GM21786 (cell line): ENCODE data around the gene TBCC.
"Not testable (repeated sequence)": the region's sequence is repeated elsewhere in the genome, so short reads cannot be mapped to it uniquely, and the experiment has no call there.

Experiments used
- ATAC-seq: cut with Tn5 transposase; IDR thresholded peaks from one replicate; pipeline ENCODE4 v1.9.1; 2021; ENCODE audit not compliant: unreplicated experiment

The TBCC gene

GRCh38 chr6:42733867-42734481, 11.9 kb downstream of the TBCC start:
- ATAC-seq, result not testable (repeated sequence)

GRCh38 chr6:42729731-42730130, 16.2 kb downstream of the TBCC start:
- no peak for ATAC-seq

DNA sequence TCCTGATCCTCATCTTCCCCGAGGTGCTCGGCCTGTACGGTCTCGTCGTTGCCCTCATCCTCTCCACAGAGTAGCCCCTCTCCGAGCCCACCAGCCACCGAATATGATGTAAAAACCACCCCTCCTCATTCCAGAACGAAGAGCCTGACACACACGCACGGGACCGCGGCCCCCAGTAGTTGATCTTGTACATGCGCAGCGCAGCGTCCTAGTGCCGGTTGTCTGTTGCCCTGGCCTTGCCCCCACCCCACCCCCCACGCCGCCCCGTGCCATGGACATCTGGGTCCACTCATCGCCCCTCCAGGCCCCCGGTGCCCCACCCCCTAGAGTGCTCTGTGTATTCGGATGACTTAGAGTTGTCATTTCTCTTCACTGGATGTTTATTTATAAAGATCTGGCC, 18.3 kb downstream of the TBCC start:
- no peak for ATAC-seq

DNA sequence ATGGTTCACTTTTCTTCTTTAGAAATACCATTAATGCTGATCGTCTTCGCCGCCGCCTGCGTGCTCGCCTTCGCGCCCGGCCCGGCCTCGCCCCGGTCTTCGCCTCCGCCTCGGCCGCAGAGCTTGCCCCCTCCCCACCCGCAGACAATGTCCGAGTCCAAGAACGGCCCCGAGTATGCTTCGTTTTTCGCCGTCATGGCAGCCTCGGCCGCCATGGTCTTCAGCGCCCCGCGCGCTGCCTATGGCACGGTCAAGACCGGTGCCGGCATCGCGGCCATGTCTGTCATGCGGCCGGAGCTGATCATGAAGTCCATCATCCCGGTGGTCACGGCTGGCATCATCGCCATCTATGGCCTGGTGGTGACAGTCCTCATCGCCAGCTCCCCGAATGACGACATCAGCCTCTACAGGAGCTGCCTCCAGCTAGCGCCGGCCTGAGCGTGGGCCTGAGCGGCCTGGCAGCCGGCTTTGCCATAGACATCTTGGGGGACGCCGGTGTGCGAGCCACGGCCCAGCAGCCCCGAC, 18.8 kb downstream of the TBCC start:
- ATAC-seq, result no peak

DNA sequence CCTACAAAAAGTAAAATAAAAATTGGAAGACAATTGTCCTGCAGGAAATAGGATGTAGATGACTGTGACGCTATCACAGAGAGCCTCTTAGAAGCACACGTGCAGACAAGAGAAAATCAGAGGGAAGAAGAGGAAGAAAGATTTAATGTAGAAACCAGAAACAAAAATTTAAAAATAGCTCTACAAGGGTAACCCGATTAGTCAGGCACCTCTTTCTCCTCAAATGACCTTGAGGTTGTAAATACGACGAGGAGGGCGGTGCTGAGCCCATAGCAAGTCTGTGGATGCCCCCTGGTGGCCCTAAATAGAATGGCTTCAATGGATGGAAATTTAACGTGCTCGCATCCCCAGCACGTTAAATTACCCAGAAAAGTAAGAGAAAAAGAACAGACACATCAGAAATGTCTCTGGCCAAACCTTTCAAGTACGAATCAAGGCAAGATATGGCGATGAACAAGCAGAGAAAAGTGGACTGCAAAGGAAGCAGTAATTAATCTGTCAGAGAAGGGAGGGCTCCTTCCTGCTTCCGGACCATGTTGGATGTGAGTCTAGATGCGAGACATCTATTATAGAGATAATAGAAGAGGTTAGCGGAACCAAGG, 19.3 kb downstream of the TBCC start:
- ATAC-seq, result no peak

DNA sequence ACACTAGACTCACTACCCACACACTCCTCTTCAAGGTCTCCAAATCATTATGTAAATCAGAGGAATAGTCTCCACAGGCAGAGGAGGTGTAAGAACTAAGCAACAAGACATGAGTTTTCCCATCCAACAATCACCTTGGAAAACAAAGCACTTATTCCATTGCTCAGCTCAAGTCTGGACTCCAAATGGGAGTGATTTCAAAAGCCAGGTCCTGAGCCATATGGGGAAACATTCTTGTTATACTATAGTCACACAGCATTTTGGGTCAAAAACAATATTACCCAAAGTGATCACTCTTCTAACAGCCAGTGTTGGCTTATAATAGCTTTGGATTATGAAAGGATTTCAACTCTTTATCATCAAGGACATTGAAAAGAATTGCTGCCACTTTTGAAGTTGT, 19.9 kb downstream of the TBCC start:
- ATAC-seq, result no peak

DNA sequence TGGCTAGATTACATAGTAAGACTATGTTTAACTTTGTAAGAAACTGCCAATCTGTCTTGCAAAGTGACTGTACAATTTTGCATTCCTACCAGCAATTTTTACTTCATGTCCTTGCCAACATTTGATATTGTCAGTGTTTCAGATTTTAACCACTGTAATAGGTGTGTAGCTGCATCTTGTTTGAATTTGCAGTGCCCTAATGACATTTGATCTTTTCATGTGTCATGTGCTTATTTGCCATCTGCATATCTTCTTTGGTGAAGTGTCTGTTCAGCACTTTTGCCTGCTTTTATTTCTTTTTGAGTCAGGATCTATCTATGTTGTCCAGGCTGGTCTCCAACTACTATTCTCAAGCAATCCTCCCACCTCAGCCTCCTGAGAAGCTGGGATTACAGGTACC, 21.1 kb downstream of the TBCC start:
- no peak for ATAC-seq

DNA sequence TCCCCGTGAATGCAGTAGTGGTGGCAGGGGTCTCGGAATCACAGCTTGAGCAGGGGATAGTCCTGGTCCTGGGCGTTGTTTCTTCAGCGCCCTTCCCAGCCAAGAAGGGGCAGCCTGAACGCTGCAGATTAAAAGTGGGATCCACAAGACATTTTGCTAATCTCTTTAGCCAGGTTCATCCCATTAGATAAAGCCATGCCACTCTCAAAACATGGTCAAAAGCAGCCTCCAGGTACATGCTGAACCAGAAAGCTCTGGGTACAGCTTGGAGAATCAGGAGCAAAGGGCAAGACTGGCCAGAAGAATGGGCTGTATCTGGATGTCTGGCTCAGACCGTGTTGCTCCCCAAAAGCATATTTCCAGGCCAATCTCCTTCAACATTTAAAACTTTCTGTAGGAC, 23.4 kb downstream of the TBCC start, which contains the start of gene PRPH2:
TSS of gene PRPH2 (minus strand) at position 101 of the 400 bp plus-strand sequence. CDS start 263 bp downstream, outside the sequence.
- no peak for ATAC-seq

DNA sequence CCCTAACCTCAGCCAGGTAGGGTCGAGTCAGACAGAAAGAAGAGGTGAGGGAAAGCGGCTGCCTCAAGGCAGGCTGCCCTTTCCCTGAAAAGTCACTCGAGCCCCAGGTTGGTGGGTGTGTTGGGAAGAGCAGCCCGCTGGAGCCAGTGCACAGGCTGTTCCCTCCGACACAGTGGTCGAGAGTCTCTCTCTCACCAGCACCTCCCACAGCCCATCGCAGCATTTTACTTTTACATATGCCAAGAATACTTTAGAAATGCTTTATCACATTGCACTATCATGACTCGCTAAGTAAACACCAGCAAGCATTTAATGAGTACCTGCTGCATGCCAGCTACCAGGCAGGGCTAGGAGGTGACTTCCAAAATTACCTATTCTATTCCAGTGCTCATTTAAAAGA, 25.2 kb downstream of the TBCC start:
- no peak for ATAC-seq

DNA sequence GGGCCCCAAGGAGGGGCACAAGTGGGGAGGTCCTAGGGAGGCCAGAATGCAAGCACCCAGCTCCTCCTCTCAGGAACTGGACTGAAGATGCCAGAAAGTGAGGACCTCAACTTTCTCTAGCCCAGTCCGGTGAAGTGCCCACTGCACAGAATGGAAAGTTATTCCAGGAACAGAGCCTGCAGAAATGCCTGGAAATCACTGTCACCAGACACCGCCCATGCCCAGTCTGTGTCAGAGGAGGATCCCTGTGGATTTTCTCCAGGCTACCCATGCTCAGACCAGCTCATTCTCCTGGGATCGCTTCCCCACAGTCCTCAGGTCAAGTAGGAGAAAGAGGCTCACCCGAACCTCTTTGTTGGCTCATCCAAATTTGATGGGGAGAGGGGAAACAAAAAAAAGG, 30.0 kb downstream of the TBCC start:
- no peak for ATAC-seq

GRCh38 chr6:42714098-42714761, 31.7 kb downstream of the TBCC start:
- ATAC-seq, result no peak

DNA sequence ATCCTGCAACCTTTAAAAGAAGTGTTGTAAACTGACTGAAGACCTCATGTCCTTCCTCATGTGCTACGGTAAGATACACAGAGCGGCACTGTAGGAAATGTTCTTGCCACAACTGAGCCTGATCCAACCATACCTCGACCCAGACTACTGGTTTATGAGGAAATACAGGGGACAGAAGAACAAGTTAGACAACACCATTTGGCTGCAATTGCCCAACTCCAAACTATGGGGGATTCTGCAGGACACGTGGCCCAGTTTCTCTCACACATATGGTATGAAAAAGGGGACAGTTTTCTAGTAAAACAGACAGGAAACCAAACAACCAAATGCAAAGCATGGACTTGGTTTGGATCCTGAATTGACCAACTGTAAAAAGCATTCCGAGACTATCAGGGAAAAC, 34.0 kb downstream of the TBCC start:
- ATAC-seq, result no peak

DNA sequence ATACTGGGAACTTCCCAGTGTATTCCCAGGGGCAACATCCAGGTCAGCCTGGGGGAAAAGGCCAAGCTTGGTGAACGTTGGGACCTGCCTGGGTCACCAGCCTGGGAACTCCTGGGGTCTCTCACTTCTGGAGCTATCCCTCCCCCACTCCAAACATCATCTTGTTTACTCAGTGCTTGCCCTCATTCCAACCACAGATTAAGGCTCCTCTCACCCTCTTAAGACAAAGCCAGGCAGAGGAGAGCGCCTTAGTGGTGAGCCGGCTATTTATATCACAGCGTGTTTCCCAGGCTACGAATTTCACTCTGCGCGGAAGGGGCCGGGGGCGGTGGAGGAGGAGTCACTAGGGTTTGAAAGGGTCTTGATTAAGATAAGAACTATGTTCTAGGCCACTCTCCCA, 35.6 kb downstream of the TBCC start:
- no peak for ATAC-seq

DNA sequence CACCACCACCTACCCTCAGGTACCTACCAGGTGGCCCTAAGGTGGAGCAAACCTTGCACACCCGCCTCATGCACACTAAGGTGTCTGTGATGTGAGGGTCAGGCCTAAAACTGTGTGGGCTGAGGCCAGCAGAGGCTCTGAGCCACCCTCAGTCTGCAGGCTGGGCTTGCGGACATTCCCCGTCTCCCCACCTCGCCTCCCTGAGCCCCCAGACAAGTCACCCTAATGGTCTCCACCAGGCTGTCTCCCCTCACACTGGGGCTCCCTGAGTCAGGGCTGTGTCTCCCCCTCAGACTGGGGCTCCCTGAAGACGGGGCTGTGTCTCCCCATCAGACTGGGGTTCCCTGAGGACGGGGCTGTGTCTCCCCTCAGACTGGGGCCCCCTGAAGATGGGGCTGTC, 36.0 kb downstream of the TBCC start:
- no peak for ATAC-seq

- no peak for ATAC-seq
These were observed 37.8 kb downstream of the TBCC start for GRCh38 chr6:42708096-42708495.

DNA sequence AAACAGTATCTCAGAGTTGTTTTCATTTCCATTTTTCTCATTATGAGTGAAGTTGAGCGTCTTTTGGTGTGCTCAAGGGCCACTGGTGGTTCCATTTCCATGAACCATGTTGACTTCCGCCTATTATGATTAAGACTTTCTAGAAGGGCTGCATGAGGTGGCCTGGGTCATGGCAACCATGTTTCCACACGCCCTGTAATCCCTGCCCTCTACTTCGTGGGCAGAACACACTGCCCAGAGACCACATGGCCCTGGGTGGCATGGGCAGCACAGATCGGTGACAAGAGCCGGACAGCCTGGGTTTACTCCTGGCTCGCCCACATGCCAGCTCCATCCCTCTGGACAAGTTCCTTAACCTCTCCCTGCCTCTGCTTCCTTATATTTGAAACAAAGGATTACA, 38.3 kb downstream of the TBCC start:
- no peak for ATAC-seq

- no peak for ATAC-seq
These were observed 40.9 kb downstream of the TBCC start for GRCh38 chr6:42704937-42705374.

DNA sequence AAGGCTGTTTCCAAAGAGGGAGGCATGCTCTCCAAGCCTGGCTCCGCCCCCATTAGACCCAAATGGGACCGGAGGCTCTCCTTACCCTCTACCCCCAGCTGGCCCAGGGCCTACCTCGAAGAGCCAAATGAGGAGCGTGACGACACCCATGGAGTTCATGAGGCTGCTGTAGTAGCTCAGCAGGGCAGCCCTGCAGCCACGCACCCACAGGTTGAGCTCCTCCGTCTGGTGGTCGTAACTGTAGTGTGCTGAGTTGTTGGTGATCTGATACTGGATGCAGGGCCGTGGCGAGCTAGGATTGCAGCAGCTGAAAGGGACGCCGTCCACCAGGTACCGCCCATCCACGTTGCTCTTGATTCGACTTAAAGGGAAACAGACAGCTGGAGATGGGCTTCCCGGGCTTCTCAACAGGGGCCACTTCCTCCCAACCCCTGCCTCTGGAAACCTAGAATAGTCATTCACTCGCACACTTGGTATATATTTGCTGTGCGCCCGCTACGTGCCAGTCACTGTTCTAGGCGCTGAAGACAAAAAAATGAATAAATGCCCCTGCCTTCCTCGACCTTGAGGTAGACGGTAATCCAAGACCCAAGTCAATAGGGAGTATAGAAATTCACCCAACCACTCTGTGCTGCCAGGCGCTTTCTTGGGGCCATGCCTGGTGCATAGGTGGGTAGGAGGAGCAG, 41.5 kb downstream of the TBCC start:
- no peak for ATAC-seq

DNA sequence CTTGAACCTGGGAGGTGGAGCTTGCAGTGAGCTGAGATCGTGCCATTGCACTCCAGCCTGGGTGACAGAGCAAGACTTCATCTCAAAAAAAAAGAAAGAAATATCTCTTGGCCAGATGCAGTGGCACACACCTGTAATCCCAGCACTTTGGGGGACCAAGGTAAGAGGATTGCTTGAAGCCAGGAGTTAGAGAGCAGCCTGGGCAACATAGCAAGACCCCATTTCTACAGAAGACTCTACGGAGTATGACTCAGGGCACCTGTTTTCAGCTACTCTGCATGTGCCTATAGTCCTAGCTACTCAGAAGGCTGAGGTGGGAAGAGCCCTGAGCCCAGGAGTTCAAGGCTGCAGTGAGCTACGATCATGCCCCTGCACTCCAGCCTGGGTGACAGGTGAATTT, 43.1 kb downstream of the TBCC start:
- ATAC-seq, result not testable (repeated sequence)

GRCh38 chr6:42702200-42702599, 43.7 kb downstream of the TBCC start:
- no peak for ATAC-seq

- ATAC-seq, result no peak
These were observed 47.7 kb downstream of the TBCC start for GRCh38 chr6:42698217-42698616.

- ATAC-seq, result no peak
These were observed 48.6 kb downstream of the TBCC start for GRCh38 chr6:42697268-42697655.
